Middle frontal gyrus (tissue), 1 donor: ENCODE measurements around the gene GRK1.
A peak's percentile ranks its signal among the peaks of the same experiment; 100 is the strongest.
"Not testable (repeated sequence)": the region's sequence is repeated elsewhere in the genome, so short reads cannot be mapped to it uniquely, and the experiment has no call there.

ENCODE experiments used
- DNase-seq: peaks from one replicate; pipeline ENCODE4 v3.0.0-alpha.2; 2015; ENCODE audit warnings: low spot score; ENCODE audit errors: extremely low spot score

Gene GRK1

DNA sequence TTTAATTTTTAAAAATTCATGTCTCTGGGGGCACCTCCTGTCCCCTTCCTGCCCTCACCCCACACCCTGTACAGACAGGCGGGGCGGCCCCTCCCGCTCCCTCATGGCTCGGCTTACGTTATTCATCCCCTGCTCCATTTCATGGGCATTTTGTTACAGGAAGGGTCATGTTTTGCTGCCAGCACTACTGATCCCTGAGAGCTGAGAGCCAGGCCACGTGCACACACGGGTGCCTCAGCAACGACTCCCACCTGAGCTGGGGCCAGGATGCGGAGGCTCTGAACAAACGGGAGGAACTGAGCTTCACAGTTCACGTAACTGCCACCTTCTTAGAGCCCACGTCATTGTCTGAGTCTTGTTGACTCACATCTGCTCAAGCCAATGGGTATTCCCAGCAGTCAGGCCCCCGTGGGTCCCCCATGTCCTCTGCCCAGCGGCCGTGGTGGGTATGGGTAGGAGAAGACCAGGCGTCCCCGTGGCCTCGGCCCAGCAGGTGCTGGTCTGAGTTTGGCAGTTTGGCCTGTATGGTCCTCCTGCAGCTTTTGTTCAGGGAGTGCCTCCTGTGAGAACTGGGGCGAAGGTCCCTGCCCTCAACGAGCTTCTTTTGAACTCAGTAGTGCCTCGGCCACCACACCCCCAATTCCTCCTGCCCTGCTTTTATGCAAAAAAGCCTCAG, 75.6 kb downstream of the GRK1 start:
- DNase-seq: no peak

DNA sequence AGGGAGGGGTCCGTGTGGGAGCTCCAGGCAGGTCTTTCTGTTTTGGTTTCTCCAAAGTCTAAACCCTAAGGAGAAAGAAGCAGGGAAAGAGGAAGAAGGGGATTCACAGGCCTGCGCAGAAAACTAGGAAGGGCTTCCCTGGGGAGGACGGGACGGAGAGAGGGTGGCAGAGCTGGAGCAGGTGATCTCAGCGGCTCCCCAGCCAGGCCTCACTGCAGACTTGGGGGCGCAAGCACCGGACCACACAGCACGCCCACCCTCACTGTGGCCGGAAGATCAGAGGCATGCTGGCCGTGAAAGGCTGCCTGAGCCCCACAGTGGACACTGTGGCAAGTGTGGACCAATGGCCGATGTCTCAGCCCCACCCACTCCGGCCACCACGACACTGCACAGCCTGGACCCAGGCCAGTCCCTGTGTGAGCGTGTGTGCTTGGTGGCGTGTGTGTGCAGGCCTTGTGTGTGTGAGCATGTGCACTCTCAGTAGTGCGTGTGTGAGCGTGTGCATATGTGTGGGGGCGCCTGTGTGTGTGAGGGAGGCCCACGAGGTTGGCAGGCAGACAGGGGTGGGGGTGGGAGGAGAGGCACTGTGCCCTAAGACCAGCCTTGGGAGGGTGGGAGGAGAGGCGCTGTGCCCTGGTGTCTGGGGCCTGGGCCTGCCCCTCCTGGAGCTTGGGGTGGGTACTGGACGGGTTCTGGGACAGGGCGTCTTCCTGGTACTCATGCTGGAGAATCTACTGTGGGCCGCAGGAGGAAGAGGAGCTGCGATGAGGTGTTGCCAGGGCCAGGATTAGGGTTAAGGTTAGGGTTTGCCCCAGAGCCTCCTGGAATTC, 76.6 kb downstream of the GRK1 start:
- DNase-seq: no peak

DNA sequence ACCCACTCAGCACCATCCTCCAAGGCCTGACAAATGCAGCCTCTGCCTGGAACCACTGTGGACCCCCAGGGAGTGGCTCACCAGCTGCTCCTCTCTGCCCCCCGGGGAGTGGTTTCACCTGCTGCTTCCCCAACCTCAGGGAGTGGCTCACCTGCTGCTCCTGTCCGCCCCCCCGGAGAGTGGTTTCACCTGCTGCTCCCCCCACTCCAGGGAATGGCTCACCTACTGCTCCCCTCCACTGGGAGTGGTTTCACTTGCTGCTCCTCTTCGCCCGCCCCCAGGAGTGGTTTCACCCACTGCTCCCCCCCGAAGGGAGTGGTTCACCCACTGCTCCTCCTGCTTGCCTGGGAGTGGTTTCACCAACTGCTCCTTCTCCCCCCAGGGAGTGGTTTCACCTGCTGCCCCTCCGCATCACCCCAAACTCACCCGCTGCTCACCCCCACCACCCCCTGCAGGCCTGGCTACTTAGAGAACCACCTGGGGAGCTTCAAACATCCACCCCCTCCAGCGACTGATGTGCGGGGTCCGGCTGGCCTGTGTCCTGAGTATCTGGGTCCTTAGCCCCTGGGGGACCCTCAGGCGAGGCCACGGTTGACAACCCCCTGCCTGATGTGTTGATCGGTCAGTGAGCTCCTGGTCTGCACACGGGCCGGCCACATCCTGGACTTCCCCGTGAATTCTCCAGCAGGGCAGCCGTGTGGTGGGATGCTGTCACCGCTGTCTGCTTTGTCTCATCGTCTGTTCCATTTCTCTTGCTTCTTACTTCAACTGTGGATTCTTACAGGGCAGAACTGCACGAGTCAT, 77.4 kb downstream of the GRK1 start:
- no peak for DNase-seq

DNA sequence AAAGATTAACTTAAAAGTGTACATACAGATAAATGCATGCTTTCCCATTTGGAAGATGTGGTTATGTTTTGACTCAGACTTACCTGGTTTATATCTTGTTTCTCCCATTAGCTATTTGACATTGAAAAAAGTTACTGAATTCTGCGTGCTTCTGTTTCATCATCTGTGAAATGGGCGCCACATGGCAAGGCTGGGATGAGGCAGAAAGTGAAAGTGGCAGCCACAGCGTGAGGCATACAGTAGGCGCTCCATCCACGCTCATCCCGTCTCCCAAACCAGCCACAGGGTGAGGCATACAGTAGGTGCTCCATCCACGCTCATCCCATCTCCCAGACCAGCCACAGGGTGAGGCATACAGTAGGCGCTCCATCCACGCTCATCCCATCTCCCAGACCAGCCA, 78.0 kb downstream of the GRK1 start:
- DNase-seq: no peak

DNA sequence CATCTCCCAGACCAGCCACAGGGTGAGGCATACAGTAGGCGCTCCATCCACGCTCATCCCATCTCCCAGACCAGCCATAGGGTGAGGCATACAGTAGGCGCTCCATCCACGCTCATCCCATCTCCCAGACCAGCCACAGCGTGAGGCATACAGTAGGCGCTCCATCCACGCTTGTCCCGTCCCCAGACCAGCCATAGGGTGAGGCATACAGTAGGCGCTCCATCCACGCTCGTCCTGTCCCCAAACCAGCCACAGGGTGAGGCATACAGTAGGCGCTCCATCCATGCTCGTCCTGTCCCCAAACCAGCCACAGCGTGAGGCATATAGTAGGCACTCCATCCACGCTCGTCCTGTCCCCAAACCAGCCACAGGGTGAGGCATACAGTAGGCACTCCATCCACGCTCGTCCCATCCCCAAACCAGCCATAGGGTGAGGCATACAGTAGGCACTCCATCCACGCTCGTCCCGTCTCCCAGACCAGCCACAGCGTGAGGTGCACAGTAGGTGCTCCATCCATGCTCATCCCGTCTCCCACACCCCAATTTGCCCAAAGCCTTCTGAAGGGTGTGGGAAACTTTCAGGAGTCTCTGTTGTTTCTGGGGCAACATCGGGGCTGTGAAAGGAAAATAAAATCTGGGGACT, 78.6 kb downstream of the GRK1 start:
- not testable (repeated sequence) for DNase-seq

DNA sequence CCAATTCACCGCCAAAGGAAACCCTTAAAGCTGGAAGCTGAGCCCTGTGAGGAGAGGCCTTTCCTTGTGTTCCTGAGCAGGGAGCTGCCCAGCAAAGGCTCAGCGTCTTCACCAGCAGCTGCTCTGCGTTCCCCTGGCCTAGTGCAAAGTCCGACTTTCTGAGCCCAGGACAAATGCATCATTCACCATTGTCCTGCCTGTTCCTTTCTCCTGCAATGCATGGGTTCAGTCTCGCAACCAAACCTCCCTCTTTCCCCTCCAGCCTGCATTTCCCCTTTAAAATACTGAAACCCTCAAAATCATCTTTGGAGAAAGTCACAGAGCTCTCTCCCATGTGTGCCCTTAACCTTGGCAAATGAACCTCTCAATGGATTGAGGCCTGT, 79.1 kb downstream of the GRK1 start:
- no peak for DNase-seq

DNA sequence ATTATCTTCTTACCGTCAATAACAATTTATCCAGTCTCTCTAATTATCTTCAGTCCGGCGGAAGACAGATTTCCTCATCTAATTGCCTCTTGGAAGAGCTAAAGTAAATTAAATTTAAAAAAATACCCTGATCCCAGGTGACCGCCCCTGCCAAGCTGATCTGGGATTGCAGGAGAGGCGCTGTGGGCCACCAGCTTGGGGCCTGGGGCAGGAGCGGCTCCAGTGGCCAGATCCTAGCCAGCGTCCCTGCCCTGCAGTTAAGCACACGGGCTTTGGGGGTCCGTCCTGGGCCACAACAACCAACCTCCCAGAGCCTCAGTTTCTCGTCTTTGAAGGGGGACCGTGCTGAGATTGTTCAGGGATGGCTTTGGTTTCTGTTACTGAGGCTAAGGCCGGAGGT, 79.7 kb downstream of the GRK1 start:
- DNase-seq: no peak

DNA sequence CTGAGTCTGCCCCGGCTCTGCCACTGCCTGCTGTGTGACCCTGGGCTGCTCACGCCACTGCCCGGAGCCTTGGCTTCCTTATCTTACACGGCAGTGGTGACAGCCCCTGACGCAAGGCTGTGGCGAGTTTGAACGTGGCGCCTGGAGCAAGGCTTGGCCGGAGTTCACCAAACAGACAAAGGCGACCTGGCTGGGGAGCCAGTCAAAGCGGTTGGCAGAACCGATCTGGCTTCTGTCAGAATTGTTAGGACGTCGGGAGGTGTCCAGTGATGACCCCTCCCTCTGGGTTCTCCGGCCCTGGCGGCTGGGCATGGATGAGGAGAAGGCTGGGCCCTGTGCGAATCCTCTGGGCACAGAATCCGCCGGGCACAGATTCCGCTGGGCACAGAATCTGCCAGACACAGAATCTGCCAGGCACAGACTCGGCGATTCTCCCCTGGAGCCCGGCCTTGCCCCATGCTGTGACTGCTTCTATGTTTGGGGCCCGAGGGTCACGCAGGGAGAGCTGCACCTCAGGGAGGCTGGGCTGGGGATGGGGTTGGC, 80.3 kb downstream of the GRK1 start:
- no peak for DNase-seq

DNA sequence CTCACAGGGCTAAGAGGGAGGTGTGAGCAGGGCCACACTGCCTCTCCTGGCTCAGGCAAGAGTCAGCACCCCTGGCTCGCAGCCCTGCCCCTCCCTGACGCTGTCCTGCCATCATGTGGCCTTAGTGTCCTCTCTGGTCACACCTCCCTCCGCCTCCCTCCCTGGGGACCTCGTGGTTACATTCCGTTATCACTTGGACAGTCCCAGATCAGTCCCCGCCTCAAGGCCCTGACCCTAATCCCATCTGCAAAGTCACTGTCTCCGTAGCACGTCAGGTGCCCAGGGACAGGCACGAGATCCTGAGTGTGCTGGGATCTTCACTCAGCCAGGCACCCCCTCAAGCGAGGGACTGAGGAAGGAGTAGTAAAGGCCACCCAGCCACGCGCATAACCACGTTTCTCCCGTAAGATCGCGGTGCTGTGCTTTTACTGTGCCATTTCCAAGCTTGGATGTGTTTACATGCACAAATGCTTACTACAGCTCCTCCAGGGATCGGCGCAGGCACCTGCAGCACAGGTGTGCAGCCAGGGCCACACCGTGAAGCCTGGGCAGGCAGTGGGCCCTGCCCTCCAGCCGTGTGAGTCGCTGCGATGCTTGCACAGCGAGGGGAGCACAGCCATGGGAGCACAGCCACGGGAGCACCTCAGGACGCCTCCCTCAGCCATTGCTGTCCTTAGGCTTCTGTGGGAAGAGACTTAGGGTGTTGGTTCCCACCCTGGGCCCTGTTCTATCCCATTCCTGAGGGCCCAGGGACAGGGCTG, 81.3 kb downstream of the GRK1 start:
- DNase-seq: no peak

DNA sequence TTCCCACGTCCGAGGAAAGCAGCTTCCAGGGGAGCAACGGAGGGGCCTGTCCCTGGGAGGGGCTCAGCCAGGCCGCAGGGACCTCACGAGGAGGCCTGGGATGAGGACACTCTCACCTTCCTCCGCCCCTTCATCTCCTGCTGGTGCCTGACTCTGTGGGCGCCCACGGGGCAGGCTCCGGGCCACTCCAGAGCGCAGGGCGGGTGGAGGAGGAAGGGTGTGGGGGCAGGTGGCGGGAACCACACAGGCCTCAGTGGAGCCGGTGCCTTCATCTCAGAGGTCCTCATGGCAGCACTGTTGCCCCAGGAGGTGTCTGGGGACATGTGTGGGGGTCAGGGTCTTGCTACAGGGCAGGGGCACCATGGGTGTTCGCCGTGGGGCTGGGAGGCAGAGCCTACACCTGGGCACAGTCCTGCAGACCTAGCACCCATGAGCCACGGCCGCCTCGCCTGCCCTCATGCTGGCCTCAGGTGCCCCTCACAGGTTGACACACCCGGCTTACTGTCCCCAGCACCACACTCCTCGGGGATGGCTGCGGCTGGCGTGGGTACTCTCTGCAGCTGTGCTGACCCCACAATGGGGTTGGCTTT, 81.9 kb downstream of the GRK1 start:
- no peak for DNase-seq

DNA sequence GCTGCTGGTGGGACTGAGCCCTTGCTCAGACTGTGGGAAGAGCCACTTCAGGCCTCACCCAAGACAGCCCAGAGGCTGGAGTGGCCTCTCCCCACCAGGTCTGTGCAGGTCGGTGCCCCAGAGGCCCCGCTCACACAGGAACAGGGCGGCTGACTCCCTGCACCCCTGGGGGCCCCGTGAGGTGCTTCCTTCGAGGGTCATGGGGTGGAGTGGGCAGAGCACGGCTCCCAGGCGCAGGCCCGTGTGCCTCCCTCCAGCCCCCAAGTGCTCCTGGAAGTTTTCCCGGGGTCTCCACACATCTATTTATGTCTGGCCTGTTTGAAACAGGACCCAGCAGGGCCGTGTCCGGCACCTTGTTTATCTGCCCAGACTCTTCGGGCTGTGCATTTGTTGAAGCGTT, 82.5 kb downstream of the GRK1 start:
- no peak for DNase-seq

DNA sequence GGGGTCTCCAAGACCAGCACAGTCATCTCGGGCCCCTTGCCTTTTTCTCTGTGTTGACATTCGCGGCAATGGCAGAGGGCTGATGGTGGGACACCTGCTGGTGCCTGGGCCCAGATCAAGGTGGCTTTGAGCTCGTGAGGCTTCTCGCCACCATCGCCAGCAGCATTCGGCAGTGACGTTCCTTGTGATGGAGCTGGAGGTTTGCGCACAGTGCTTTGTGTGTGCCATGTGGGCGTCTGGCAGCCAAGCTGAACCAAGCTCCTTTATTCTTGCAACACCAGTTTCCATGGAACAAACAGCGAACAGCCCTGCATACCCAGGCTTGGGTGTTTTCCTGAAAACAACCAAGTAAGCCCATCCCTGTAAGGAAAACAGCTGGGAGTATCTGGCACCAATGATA, 82.9 kb downstream of the GRK1 start:
- DNase-seq: peak; percentile 22

DNA sequence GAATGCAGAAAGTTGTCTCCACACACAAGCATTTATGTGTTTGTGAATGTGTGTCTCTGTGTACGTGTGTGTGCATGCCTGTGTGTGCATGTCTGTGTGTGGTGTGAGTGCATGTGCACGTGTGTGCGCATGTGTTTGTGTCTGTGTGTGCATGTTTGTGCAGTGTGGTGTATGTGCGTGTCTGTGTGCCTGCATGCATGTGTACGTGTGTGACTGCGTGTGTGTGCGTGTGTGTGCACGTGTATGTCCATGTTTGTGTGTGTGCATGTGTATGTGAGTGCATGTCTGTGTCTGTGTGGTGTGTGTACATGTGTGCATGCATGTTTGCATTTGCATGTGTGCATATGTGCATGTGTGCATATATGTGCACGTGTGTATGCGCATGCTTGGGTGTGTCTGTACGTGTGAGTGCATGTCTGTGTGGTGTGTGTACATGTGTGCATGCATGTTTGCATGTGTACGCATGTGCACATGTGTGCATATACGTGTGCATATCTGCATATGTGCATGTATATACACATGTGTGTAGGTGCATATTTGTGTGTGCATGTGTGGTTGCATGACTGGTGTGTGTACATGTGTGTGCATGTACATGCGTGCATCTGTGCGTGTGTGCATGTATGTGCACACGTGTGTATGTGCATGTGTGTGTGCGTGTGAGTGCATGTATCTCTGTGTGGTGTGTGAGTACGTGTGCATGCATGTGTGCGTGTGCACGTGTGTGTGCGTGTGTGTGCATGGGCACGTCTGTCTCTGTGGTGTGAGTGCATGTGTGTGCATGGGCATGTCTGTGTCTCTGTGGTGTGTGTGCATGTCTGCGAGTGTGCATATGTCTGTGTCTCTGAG, 83.8 kb downstream of the GRK1 start:
- DNase-seq: no peak

DNA sequence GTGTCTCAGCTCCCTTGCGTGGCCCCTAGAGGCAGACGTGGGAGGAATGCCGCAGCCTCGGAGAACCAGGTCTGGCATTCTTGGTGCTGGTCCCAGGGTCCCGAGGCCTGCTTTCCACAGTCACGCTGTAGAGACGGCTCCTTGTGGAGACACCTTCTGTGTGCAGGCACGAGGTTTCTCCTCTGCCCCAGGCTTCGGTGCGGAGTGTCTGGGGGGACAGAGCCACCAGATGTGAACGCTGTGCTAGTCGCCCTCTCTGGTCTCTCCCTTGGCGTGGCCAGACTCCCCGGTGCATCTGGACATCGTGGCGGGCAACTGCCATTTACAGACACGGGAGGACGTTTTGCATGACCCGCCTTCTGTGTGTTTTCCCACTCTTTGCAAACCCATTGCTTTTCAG, 84.5 kb downstream of the GRK1 start:
- DNase-seq: no peak

DNA sequence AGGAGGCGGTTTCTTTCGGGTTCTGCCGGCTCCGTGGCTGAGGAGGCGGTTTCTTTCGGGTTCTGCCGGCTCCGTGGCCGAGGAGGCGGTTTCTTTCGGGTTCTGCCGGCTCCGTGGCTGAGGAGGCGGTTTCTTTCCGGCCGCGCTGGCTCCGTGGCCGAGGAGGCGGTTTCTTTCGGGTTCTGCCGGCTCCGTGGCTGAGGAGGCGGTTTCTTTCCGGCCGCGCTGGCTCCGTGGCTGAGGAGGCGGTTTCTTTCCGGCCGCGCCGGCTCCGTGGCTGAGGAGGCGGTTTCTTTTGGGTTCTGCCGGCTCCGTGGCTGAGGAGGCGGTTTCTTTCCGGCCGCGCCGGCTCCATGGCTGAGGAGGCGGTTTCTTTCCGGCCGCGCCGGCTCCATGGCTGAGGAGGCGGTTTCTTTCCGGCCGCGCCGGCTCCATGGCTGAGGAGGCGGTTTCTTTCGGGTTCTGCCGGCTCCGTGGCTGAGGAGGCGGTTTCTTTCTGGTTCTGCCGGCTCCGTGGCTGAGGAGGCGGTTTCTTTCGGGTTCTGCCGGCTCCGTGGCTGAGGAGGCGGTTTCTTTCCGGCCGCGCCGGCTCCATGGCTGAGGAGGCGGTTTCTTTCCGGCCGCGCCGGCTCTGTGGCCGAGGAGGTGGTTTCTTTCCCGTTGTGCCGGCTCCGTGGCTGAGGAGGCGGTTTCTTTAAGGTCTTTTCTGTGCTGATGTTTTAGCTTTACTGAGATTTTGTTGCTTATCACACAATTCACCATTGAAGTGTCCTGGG, 85.4 kb downstream of the GRK1 start:
- DNase-seq: not testable (repeated sequence)

DNA sequence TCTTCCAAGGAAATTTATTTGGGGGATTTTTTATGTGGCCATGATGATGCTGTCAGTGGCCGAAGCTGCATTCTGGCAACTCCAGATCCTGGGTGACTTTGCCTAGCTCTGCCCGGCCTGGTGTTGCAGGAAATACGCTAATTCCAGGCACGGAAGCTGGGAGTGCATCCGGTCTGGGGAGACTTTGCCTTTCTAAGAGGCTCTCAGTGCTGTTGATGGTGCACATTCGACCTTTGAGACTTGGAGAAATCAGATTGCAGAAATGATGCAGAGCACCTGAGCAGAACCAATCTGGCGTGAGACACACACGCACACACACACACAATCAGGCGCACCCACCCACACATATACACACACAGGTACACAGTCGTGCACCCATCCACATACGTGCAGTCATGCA, 86.2 kb downstream of the GRK1 start:
- no peak for DNase-seq

DNA sequence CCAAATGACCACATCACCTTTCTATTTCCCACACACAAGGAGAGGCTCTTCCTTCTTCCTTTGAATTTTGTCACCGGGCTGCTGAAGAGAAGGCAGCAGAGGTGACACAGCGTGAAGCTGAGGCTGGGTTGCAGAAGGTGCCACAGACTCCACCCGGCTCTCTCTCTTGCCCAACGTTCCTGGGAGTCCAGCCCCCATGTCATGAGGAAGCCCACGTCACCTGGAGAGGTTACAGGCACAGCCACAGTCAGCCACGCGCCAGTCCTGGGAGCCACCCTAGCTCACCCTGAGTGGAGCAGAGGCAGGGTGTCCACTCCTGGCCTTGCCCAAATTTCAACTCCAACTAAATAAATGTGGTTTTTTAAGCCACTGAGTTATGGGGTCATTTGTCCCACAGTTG, 87.2 kb downstream of the GRK1 start:
- DNase-seq: no peak

DNA sequence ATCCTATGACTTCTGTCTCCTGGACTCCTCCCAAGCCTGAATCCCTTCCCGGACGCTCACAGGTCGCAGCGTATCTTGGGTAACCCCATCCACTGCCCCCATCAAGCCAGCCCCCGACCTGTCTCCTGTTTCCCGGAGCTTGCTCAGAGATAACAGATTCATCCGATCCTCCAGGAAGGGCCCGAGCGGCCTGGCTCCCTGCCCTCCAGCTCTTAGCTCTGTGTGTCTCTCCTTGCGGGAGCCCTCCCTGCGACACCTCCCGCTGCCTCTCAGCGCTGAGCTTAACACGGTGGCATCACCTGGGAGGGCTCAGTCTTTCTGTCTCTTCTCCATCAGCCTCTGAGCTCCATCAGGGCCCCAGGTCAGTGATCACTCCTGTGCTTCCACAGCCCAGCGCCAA, 87.7 kb downstream of the GRK1 start:
- DNase-seq: no peak
